ENCODE results near the gene VEPH1.

Gene VEPH1

GRCh38 chr3:157472648-157473047, 30.6 kb downstream of the VEPH1 start:
- DNase-seq: no peak

GRCh38 chr3:157471064-157471463, 32.2 kb downstream of the VEPH1 start:
- DNase-seq: no peak

GRCh38 chr3:157469561-157470294, 33.5 kb downstream of the VEPH1 start:
- DNase-seq: no peak

- no peak for DNase-seq
Measured at GRCh38 chr3:157467200-157467599, 36.0 kb downstream of the VEPH1 start.

GRCh38 chr3:157465741-157466140, 37.5 kb downstream of the VEPH1 start:
- no peak for DNase-seq

- DNase-seq: no peak
Measured at GRCh38 chr3:157464321-157464720, 38.9 kb downstream of the VEPH1 start.

- no peak for DNase-seq
Measured at GRCh38 chr3:157463816-157464215, 39.4 kb downstream of the VEPH1 start.

- DNase-seq: no peak
Measured at GRCh38 chr3:157460253-157460652, 43.0 kb downstream of the VEPH1 start.

GRCh38 chr3:157459706-157460105, 43.5 kb downstream of the VEPH1 start:
- DNase-seq: no peak

- DNase-seq: no peak
Measured at GRCh38 chr3:157453824-157454223, 49.4 kb downstream of the VEPH1 start.

GRCh38 chr3:157452097-157452496, 51.1 kb downstream of the VEPH1 start:
- no peak for DNase-seq

- no peak for DNase-seq
Measured at GRCh38 chr3:157447026-157447694, 56.1 kb downstream of the VEPH1 start.

GRCh38 chr3:157445857-157446256, 57.4 kb downstream of the VEPH1 start:
- DNase-seq: no peak

GRCh38 chr3:157444797-157445184, 58.4 kb downstream of the VEPH1 start:
- DNase-seq: no peak

GRCh38 chr3:157443905-157444796, 59.1 kb downstream of the VEPH1 start:
- no peak for DNase-seq

- no peak for DNase-seq
Measured at GRCh38 chr3:157442729-157443128, 60.5 kb downstream of the VEPH1 start.

- no peak for DNase-seq
Measured at GRCh38 chr3:157441102-157441624, 62.1 kb downstream of the VEPH1 start.

GRCh38 chr3:157438194-157438730, 65.0 kb downstream of the VEPH1 start:
- DNase-seq: no peak

GRCh38 chr3:157436583-157437291, 66.5 kb downstream of the VEPH1 start, which contains the start of gene PTX3:
Gene PTX3 (plus strand): TSS chr3:157436850. CDS start chr3:157436934, 84 bp downstream.
- peak; percentile 14 for DNase-seq

GRCh38 chr3:157429708-157430107, 73.5 kb downstream of the VEPH1 start:
- DNase-seq: peak; percentile 7

GRCh38 chr3:157428853-157429252, 74.4 kb downstream of the VEPH1 start:
- no peak for DNase-seq

GRCh38 chr3:157427901-157428300, 75.3 kb downstream of the VEPH1 start:
- no peak for DNase-seq

Data from activated CD4-positive, alpha-beta T cell treated with anti-CD3 and anti-CD28 coated beads, Interleukin-2, amount 50 U/mL, for 16 hours (primary cell).